Measurements from ENCODE around the gene DCX.

Gene DCX

DNA sequence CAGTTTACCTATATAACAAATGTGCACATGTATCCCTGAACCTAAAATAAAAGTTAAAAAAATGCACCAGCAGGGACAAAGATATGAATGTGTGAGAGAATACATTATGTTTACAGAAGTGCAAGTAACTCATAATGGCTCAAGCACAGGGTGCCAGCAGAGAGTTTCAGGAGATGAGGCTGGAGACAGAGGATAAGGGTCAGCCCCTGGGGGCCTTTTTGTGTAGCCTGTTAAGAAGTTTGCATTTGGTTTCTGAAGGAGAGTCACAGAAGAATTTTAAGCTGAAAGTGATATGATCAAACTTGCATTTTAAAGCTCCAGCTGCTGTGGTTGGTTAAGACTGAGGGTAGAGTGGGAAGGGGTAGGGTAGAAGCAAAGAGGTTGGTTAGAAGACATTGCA, 93.1 kb downstream of the DCX start:
- in situ Hi-C loops (cut with MboI; ENCODE audit: low sequenced_read_pairs), result no loop called here

DNA sequence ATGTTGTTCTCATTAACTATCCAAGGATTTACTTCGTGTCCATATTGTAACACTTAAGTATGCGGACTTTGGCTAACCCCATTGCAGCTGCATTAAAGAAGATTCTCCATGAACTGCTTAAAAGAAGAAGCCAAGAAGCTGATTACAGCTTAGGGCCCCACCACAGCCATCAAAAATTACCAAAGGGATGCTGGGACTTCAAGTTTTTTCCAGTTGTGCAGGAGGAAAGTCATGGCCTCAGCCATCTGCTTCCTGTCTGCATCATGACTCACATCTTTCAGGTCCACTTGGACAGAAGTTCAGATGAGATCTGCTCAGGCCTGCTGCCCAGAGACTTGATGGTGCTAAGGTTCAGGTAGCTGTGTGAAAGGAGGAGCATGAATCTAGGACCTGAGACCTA, 102.9 kb downstream of the DCX start:
- in situ Hi-C loops (cut with MboI; ENCODE audit: low sequenced_read_pairs), result no loop called here

DNA sequence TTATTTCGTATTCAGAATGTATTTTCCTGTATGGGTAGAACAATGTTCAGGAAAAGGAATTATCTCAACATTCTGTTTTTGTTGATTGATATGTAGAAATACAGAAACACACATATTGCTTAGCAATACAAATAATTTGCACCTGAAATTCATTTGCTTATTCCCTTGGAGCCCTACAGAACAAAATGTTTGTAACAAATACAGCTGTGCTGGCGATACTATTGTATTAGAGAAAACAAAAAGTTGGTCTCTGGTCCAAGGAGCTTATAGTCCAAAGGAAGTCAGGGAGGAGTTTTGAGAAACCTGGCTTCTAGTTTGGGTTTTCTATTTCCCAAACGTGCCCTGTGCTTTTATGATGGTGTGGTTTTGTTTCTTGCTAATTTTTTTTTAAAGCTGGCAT, 104.0 kb downstream of the DCX start:
- in situ Hi-C loops (cut with MboI; ENCODE audit: low sequenced_read_pairs), result no loop called here

DNA sequence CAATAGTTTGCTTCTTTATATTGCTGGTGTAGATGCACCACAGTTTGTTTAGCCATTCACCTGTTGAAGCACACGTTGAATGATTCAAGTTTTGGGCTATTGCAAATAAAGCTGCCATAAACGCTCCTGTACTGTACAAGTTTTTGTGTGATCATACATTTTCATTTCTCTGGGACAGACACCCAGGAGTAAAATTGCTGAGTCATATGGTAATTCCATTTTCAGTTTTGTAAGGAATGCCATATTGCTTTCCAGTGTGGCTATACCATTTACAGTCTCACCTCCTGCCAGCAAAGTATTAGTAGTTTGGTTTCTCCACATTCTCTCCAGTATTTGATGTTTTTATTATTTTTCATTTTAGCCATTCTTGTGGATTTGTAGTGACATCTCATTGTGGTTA, 109.7 kb downstream of the DCX start:
- in situ Hi-C loops (cut with MboI; ENCODE audit: low sequenced_read_pairs), result no loop called here

DNA sequence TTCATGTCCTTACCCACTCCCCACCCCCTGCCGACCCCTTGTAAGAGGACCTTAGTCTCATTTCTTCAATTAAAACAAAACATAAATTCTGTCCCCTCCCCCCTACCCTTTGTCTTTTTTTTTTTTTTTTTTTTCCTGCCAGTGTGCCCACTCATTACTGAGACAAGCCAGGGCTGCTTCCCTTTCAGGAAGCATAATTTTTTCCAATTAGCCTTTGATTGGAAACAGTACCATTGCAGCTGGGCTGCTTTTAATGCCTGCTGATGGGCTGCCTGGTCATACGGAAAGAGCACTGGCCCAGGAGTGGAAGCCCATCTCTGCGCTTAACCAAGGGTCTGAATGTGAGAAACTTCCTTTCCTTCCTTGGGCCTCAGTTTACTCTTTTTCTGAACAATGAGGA, 123.2 kb downstream of the DCX start:
- in situ Hi-C loops (cut with MboI; ENCODE audit: low sequenced_read_pairs), result no loop called here

DNA sequence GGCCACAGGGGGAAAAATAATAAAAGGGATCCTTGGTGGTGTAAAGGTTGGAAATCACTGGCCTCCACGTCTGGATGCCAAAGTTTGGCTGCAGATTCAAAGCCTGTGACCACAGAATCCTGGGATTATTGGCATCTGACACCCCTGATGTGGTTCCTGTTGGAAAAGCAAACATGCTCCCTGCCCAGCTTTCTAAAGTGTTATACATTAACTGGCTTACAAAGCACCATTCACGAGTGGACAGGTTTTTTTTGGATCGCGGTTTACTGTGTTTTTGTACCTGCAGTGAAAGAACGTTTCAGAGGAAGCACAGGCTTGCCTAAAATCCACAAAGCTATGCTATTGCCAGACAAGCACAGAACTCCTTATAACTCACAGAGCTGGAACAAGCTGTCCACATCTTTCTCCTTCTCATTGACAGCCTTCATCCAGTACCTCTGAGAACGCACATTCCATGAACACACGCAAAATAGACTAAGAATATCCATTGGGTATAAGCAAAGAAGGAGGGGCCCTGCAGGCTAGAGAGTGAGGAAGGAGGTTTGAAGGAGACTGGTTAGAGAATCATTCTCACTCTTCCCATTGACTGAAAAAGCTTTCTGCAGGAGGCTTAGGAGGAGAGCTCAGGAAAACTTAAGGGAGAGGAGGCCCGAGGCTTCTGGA, 127.2 kb downstream of the DCX start:
- in situ Hi-C loops (cut with MboI; ENCODE audit: low sequenced_read_pairs), result no loop called here

DNA sequence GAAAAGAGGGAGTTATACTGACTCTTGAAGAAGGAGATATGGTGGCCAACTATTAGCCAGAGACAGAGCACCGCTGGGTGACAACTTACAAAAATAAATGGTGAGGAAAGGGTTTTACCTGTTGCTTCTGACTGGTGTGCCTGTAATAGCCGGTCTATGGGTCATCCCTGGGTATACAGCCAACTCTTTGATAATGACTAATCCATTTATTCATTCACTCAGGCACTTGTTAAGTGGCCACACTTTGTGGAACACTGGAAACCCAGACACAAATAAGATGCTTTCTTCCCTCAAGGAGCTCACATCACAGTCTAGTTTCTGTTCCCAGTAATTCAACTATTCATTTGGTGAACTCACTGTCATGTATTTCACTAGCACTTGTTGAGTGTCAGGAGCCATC, 128.5 kb downstream of the DCX start:
- in situ Hi-C loops (cut with MboI; ENCODE audit: low sequenced_read_pairs), result no loop called here

DNA sequence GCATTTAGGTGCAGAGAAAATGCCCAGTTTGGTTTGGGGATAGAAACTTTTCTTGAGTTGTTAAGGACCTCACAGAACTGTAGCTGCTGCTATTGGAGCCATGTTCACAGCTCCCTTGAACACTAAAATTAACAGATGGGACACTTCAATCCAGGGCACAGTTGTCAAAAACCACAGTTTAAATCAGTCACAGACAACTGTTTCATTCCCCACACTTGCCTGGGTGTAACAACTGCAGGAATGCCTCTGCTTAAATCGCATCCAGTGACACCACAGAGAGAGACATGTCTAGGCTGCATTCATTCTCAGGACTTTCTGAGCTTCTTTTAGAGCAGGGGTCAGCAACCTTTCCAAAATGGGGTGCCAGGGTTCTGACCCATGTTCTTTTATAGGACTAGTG, 129.0 kb downstream of the DCX start:
- in situ Hi-C loops (cut with MboI; ENCODE audit: low sequenced_read_pairs), result no loop called here

DNA sequence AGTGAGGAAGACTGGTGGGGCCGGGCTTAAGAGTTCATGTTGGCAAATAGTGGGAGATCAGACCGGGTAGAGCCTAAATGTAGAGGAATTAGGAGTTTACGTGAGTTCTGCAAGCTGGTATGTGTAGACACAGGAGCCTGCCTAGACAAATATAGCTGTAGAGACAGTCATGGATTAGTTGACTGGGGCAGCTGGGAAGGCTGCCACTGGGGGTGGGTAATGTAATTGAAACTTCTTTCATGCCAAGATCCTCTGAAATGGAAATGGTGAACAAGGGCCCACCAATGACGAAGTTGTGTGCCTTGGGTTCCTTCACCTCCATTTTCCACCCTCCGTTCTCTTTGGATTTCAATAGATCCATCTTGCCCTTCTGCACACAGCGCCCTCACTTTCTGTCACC, 129.9 kb downstream of the DCX start:
- in situ Hi-C loops (cut with MboI; ENCODE audit: low sequenced_read_pairs), result no loop called here

DNA sequence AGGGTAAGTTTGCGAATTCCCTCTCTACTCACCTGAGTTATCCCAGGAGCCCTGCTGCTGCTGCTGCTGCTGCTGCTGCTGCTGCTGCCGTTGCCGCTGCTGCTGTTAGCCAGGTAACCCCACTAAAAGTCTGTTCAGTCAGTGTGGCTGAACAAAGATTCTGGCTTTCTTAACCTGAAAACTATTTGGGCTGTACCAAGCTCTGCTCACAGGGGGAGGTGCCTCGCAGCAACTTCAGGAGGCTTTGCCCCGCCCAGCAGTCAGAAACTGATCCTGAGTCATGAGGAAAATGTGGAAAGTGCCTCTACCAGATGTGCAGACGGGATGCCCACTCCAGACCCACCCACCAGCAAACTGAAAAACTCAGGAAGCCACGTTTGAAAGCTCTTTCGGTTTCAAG, 141.7 kb downstream of the DCX start, which contains the start of gene CAPN6:
Gene CAPN6, minus strand, starts transcription at position 145 of the 400 bp plus-strand sequence. CDS start 6,547 bp downstream, outside the sequence.
- in situ Hi-C loops (cut with MboI; ENCODE audit: low sequenced_read_pairs), result no loop called here

DNA sequence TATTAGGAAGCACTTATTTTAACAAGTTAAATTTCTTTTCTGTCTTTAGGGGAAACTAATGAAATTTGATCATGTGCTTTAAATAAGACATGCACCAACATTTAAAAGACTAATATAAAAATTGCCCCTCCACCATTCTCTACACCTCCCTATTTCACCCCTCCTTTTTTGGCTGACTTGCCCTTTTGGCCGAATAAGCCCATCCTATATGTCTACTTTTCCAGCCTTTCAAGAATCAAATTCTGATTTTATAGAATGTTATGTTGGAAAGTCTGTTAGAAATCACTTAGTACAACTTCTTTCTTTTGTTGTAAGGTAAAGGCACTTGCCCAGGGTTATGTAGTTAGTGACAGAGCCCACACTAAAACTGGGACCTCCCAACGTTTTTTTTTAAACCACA, 143.5 kb downstream of the DCX start:
- in situ Hi-C loops (cut with MboI; ENCODE audit: low sequenced_read_pairs), result no loop called here

DNA sequence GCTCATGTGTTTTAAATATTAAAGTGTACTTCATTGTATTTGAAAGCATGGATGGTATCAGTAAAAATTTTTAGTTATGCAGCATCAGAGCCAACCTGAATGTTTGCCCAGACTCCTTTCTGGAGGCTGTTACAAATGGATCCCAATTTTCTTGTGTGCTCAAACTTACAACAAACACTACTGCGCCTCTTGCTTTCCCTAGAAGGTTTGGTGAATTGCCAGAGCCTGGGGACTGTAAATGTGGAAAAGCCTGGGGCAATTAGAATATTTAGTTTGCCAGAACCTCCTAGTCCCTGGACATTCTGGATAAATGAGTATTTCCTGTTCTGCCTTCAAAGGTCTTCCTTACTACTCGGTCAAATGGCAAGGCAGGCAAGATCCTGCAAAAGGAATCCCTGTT, 146.5 kb downstream of the DCX start:
- in situ Hi-C loops (cut with MboI; ENCODE audit: low sequenced_read_pairs), result no loop called here

DNA sequence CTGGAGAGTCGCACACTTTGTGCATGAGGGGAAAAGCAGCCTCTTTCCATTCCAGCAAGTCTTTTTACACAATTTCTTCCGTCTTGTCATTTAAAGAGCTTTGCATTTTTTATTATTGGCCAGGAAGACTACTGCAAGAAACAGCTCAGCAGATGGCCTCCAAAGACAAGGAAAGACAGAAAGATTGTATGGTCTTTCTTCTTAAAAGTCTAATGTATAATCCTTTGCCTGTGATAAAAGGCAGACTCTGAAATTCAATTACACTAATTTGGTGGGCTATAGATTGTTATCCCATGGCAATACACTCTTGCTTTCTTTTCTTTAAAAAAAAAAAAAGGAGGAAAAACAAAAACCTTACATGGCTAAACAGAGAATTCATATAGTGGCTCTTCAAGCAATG, 147.6 kb downstream of the DCX start:
- in situ Hi-C loops (cut with MboI; ENCODE audit: low sequenced_read_pairs), result no loop called here

DNA sequence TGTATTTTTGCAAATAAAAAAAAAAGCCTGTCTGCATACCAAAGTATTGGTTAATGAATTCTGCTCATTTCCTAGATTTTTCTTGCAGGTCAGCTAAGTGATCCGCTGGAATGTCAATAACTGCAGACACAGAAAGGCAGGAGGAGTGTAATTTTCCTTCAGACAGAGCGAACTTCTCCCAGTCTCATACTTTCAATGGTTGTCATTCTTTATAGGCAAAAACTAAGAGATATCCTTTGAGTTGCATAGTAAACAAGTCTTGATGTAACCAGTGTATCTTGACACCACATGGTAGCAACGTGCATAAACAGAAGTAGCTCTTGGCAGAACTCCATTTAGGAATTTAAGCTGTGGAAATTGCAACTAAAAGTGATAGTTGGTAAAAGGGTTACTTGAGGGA, 149.9 kb downstream of the DCX start:
- in situ Hi-C loops (cut with MboI; ENCODE audit: low sequenced_read_pairs), result no loop called here

DNA sequence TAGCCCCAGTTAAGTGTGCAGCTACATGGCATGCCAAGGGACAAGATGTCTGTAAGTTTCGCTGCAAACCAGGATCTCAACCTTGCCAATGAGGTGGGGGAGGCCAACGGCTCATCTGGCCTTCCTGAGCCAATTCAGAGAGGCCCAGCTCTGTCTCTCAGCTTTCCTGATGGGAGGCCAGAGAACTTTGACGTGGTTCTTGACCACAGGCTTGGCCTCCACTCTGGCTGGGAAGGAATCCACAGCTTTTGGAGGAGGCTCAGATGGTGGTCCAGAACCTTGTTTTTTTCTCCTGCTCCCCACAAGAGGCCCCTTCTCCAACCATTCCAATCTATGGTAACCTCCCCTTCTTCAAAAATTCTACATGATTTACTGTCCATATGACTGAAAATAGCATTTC, 151.5 kb downstream of the DCX start:
- in situ Hi-C loops (cut with MboI; ENCODE audit: low sequenced_read_pairs), result no loop called here

DNA sequence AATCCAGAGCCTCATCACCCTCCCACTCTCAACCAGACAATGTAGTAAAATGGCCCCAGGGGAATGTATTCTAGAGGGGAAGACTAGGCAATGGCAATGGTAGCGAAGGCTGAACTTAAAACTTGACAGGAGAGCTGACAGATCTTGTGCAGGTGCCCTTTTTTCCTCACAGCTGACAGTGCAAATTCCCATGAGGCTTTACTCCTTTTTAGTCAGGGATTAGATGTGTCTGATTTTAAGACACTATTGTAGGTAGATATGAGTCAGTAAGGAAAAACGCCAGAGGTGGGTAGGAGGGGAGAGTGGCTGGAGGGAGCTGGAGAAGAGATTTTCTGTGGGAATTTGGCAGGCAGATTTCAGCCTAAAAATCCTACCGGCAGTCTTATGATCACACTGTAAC, 152.4 kb downstream of the DCX start:
- in situ Hi-C loops (cut with MboI; ENCODE audit: low sequenced_read_pairs), result no loop called here

DNA sequence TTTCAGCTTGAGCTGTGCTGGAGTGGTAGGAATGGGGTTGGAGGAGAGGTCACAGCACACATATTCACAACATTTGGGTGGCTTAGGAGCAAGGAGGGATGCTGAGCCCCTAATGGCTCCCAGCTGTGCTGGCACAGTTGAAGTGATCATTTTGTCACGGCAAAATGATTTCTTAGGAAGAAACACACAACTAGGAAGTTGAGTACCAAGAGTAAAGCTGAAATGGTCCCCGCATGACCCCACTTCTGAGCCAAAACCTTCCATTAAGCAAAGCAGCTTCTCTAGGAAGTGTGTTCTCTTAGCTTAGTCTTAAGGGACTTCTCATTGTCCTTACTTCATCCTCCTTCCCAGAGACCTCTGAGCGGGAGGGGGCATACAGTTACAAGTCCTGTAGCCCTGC, 154.3 kb downstream of the DCX start:
- in situ Hi-C loops (cut with MboI; ENCODE audit: low sequenced_read_pairs), result no loop called here

DNA sequence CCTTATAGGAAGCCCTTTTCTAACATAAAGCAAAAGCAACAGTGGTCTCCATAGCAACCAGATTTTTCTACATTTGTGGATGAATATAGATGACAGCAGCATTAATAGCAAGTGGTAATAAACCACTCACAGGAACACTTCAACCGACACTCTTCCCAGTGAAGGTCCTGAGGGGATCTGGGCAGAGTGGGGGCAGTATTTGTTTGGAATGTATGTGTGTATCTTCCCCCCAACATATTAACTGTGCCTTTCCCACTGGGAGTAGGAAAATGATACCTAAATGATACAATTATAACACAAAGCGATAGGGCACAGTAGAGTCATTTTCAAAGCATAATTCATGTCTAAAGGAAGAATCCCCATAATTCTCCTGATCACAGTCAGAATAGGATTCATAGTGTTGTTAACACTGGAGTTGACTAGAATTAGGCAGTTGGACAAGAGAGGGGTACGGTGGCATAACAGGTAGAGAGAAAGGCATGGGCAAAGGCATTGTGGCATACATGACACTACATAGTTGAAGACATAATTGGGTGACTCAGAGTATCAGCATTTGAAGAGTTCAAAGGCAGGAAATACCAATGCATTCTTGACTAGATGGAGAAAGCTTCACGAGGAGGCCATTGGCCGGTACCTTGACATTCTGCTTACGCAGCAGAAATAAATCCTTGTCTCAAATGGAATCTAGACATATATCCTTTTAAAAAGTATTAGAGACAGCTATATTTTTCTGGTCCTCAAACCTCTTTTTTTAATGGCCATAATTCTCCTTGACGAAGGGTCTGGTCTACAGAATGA, 156.9 kb downstream of the DCX start:
- in situ Hi-C loops (cut with MboI; ENCODE audit: low sequenced_read_pairs), result no loop called here

DNA sequence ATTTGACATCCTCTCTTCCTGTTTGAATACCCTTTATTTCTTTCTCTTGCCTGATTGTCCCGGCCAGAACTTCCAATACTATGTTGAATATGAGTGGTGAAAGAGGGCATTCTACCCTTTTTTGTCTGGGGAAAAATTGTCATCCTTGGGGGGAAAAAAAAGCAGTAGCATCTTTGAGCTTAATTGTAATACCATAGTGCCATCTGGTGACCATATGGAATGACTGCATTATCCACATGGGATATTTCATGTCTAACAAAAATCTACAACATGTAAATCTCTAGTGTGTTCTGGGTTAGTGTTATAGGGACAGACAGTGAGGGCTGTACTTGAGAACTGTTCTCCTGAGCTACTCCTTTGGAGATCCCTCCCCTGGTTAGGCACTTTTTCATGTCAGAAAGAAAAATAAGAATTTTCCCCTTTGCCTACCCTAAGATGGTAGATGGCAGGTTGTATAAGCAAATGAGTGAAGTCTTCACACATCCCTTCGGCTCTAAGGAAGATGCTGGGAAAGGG, 167.7 kb downstream of the DCX start:
- in situ Hi-C loops (cut with MboI; ENCODE audit: low sequenced_read_pairs), result no loop called here
